NB4 (cell line): Measurements from ENCODE around the gene KRTAP1-1.

Experiments
- MYC ChIP-seq: IDR thresholded peaks from 2 replicates; pipeline ENCODE4 v1.6.1; 2011; ENCODE audit warnings: low read depth, low read length
- TF ChIP-seq, protein P1 (sequence below): IDR thresholded peaks from one replicate; pipeline ENCODE4 v1.5.1; 2012; ENCODE audit warnings: low read depth, low read length
- TF ChIP-seq, protein P2 (sequence below): IDR thresholded peaks from 2 replicates; pipeline ENCODE4 v1.6.1; 2011; ENCODE audit warnings: low read depth, low read length

GRCh38 chr17:41009936-41010335, 31.3 kb downstream of the KRTAP1-1 start:
- TF ChIP-seq, protein P1, sequence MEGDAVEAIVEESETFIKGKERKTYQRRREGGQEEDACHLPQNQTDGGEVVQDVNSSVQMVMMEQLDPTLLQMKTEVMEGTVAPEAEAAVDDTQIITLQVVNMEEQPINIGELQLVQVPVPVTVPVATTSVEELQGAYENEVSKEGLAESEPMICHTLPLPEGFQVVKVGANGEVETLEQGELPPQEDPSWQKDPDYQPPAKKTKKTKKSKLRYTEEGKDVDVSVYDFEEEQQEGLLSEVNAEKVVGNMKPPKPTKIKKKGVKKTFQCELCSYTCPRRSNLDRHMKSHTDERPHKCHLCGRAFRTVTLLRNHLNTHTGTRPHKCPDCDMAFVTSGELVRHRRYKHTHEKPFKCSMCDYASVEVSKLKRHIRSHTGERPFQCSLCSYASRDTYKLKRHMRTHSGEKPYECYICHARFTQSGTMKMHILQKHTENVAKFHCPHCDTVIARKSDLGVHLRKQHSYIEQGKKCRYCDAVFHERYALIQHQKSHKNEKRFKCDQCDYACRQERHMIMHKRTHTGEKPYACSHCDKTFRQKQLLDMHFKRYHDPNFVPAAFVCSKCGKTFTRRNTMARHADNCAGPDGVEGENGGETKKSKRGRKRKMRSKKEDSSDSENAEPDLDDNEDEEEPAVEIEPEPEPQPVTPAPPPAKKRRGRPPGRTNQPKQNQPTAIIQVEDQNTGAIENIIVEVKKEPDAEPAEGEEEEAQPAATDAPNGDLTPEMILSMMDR, result no peak
- no peak for TF ChIP-seq MYC
- TF ChIP-seq, protein P2, sequence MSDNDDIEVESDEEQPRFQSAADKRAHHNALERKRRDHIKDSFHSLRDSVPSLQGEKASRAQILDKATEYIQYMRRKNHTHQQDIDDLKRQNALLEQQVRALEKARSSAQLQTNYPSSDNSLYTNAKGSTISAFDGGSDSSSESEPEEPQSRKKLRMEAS, result no peak
